H1 (cell line): ENCODE measurements around the gene AP5Z1. TPM values are rescaled to one million over a fixed set of nuclear protein-coding genes. Genes with fewer than 3 reads are reported as not detected.

ENCODE experiments used
- CTCF ChIA-PET: fragments of 300-600 bp; sonication (Branson Sonifier 250); formaldehyde crosslinking; loops from one replicate; lab custom pipeline; 2021; ENCODE audit not compliant: partially characterized antibody; lab: Charles Lee
- POLR2A ChIA-PET: fragments of 300-600 bp; sonication (Branson Sonifier 250); formaldehyde crosslinking; loops from one replicate; lab custom pipeline; 2021; ENCODE audit warnings: inconsistent platforms; ENCODE audit not compliant: partially characterized antibody; lab: Charles Lee
- DNase-seq, 2 experiments: peaks; one replicate each; pipeline versions ENCODE4 v3.0.0 to v3.0.0-alpha.2; 2010 to 2022; ENCODE audit warnings: low spot score in 2 of 2, low read depth in 1 of 2, mixed read lengths in 1 of 2
- FAIRE-seq: peaks from 2 replicates; lab custom pipeline; 2011; peaks lifted over from hg19 to GRCh38; lab: Jason Lieb, UNC
- H2AFZ ChIP-seq: 2 replicates; pipeline ENCODE4 v1.8.1; 2012; ENCODE audit warnings: low read length, inconsistent platforms
- H2AK5ac ChIP-seq: 2 replicates; pipeline ENCODE4 v1.6.1; 2013; ENCODE audit warnings: low read depth, low read length
- H2BK120ac ChIP-seq: replicated peaks from 2 replicates; pipeline ENCODE3; 2013; ENCODE audit warnings: low read depth, low read length, inconsistent platforms
- H2BK12ac ChIP-seq: 2 replicates; pipeline ENCODE4 v1.6.1; 2013; ENCODE audit warnings: low read depth, low read length
- H2BK15ac ChIP-seq: 2 replicates; pipeline ENCODE4 v1.6.1; 2013; ENCODE audit warnings: low read length
- H2BK20ac ChIP-seq: 2 replicates; pipeline ENCODE4 v1.6.1; 2013; ENCODE audit warnings: low read length
- H2BK5ac ChIP-seq: 2 replicates; pipeline ENCODE4 v1.6.1; 2013; ENCODE audit warnings: low read depth, low read length
- H3K14ac ChIP-seq: 2 replicates; pipeline ENCODE4 v1.6.1; 2013; ENCODE audit warnings: inconsistent platforms; ENCODE audit not compliant: insufficient read length
- H3K18ac ChIP-seq: 2 replicates; pipeline ENCODE4 v1.6.1; 2013; ENCODE audit warnings: low read length; ENCODE audit errors: extremely low read depth
- H3K23ac ChIP-seq: 2 replicates; pipeline ENCODE4 v1.6.1; 2013; ENCODE audit warnings: inconsistent platforms; ENCODE audit not compliant: insufficient read length
- H3K23me2 ChIP-seq: 2 replicates; pipeline ENCODE4 v1.6.1; 2013; ENCODE audit warnings: low read depth, low read length
- H3K27ac ChIP-seq: 2 replicates; pipeline ENCODE4 v1.6.1; 2011; ENCODE audit warnings: low read depth, low read length, inconsistent platforms
- H3K27me3 ChIP-seq, 4 experiments: replicated peaks in 1 of 4; 1 replicate in 1 of 4; 2 replicates in 3 of 4; pipeline versions ENCODE4 v1.6.1 to v1.8.1; 2011 to 2013; ENCODE audit warnings: low read length in 3 of 4, mild to moderate bottlenecking in 3 of 4, inconsistent platforms in 2 of 4, mixed read lengths in 2 of 4, moderate library complexity in 1 of 4; ENCODE audit not compliant: control insufficient read depth in 3 of 4, insufficient read depth in 3 of 4; ENCODE audit errors: extremely low read depth in 1 of 4
- H3K36me3 ChIP-seq, 4 experiments: 2 replicates each; pipeline versions ENCODE4 v1.6.1 to v1.8.1; 2011 to 2013; ENCODE audit warnings: mild to moderate bottlenecking in 4 of 4, low read length in 3 of 4, moderate library complexity in 2 of 4, control low read depth in 1 of 4, inconsistent platforms in 1 of 4; ENCODE audit not compliant: insufficient read depth in 4 of 4, control insufficient read depth in 2 of 4
- H3K4ac ChIP-seq: replicated peaks from 2 replicates; pipeline ENCODE3; 2013; ENCODE audit warnings: low read length, low read depth, mixed read lengths, inconsistent platforms; ENCODE audit not compliant: insufficient read length
- H3K4me1 ChIP-seq, 4 experiments: replicated peaks in 1 of 4; 1 replicate in 1 of 4; 2 replicates in 3 of 4; pipeline versions ENCODE4 v1.6.1 to v1.8.1; 2011 to 2013; ENCODE audit warnings: low read length in 3 of 4, inconsistent platforms in 2 of 4, mixed read lengths in 1 of 4; ENCODE audit not compliant: insufficient read depth in 4 of 4, control insufficient read depth in 3 of 4
- H3K4me2 ChIP-seq, 2 experiments: 2 replicates each; pipeline versions ENCODE4 v1.6.1 to v1.8.1; 2011 to 2013; ENCODE audit warnings: low read depth in 2 of 2, low read length in 2 of 2, control low read depth in 1 of 2, inconsistent platforms in 1 of 2, mild to moderate bottlenecking in 1 of 2; ENCODE audit not compliant: insufficient read depth in 1 of 2
- H3K4me3 ChIP-seq, 4 experiments: fragments of 200-600, 300-600 bp in 1 of 4; sonication (generic), shearing (Covaris generic), sonication (Bioruptor Twin) in 1 of 4; 2 replicates each; pipeline versions ENCODE4 v1.5.1 to v1.8.1; 2011 to 2016; ENCODE audit warnings: low read length in 4 of 4, low read depth in 3 of 4, control low read depth in 2 of 4, inconsistent platforms in 2 of 4, mild to moderate bottlenecking in 2 of 4, mixed read lengths in 1 of 4, moderate library complexity in 1 of 4; ENCODE audit not compliant: insufficient read depth in 2 of 4; ENCODE audit errors: extremely low read depth in 1 of 4
- H3K56ac ChIP-seq: replicated peaks from 2 replicates; pipeline ENCODE3; 2013; ENCODE audit warnings: low read depth, mild to moderate bottlenecking, mixed read lengths, low read length, inconsistent platforms; ENCODE audit not compliant: insufficient read length
- H3K79me1 ChIP-seq: 2 replicates; pipeline ENCODE4 v1.6.1; 2013; ENCODE audit warnings: low read depth, low read length, control low read depth
- H3K79me2 ChIP-seq, 2 experiments: 2 replicates each; pipeline versions ENCODE4 v1.6.1 to v1.8.1; 2012 to 2013; ENCODE audit warnings: low read length in 2 of 2, mild to moderate bottlenecking in 2 of 2, inconsistent platforms in 1 of 2; ENCODE audit not compliant: insufficient read depth in 2 of 2, control insufficient read depth in 1 of 2
- H3K9ac ChIP-seq, 4 experiments: replicated peaks in 1 of 4; 1 replicate in 1 of 4; 2 replicates in 3 of 4; pipeline versions ENCODE4 v1.6.1 to v1.8.1; 2011 to 2013; ENCODE audit warnings: low read depth in 3 of 4, low read length in 3 of 4, control low read depth in 2 of 4, mild to moderate bottlenecking in 2 of 4, moderate library complexity in 2 of 4, inconsistent platforms in 1 of 4; ENCODE audit errors: extremely low read depth in 1 of 4
- H3K9me3 ChIP-seq, 2 experiments: 2 replicates each; pipeline versions ENCODE4 v1.6.1 to v1.8.1; 2012 to 2013; ENCODE audit warnings: mild to moderate bottlenecking in 2 of 2, moderate library complexity in 2 of 2, control low read depth in 1 of 2, inconsistent platforms in 1 of 2, low read depth in 1 of 2, low read length in 1 of 2, mixed read lengths in 1 of 2; ENCODE audit not compliant: insufficient read depth in 2 of 2
- H4K20me1 ChIP-seq, 2 experiments: replicated peaks in 1 of 2; 2 replicates each; pipeline versions ENCODE3 to v1.8.1; 2011 to 2013; ENCODE audit warnings: inconsistent platforms in 2 of 2, low read length in 2 of 2, mild to moderate bottlenecking in 1 of 2; ENCODE audit not compliant: insufficient read depth in 2 of 2, control insufficient read depth in 1 of 2
- H4K5ac ChIP-seq: 2 replicates; pipeline ENCODE4 v1.6.1; 2013; ENCODE audit warnings: low read length, low read depth, mixed read lengths, inconsistent platforms; ENCODE audit not compliant: insufficient read length
- H4K8ac ChIP-seq: 2 replicates; pipeline ENCODE4 v1.8.0; 2013; ENCODE audit warnings: mild to moderate bottlenecking, moderate library complexity, low read length, inconsistent platforms; ENCODE audit not compliant: insufficient read depth; ENCODE audit errors: extremely low read depth
- H4K91ac ChIP-seq: replicated peaks from 2 replicates; pipeline ENCODE3; 2013; ENCODE audit warnings: low read length, mixed read lengths, inconsistent platforms; ENCODE audit not compliant: insufficient read length
- HDAC6 ChIP-seq: IDR thresholded peaks from one replicate; pipeline ENCODE4 v1.7.1; 2012; ENCODE audit warnings: low read depth, mild to moderate bottlenecking, inconsistent platforms, low read length, moderate library complexity
- NANOG ChIP-seq: IDR thresholded peaks from 2 replicates; pipeline ENCODE4 v1.6.1; 2011; ENCODE audit warnings: low read length, low read depth, mild to moderate bottlenecking, inconsistent platforms; ENCODE audit not compliant: insufficient read depth, poor library complexity, severe bottlenecking
- NRF1 ChIP-seq: IDR thresholded peaks from 2 replicates; pipeline ENCODE4 v1.6.1; 2011; ENCODE audit warnings: mild to moderate bottlenecking, low read depth, low read length, improper control_type of control experiment
- WGBS, 2 experiments: shearing (Covaris generic) in 1 of 2; methylation state at CpG; one replicate each; pipeline versions ENCODE4 v1.1.6 to v1.1.7; 2013 to 2015; ENCODE audit warnings: low lambda C conversion rate in 2 of 2, mixed read lengths in 2 of 2, inconsistent platforms in 1 of 2, low coverage in 1 of 2, missing lambda C conversion rate in 1 of 2; ENCODE audit not compliant: insufficient replicate concordance in 2 of 2, insufficient coverage in 1 of 2, insufficient read length in 1 of 2; ENCODE audit errors: extremely low coverage in 1 of 2, missing lambda C conversion rate in 1 of 2; 5-methylcytosine and 5-hydroxymethylcytosine counted together
- polyA plus RNA-seq, 7 experiments: library from polyadenylated mRNA; depleted of rRNA in 3 of 7; stranded (reverse) in 5 of 7; unstranded in 2 of 7; fragments of >200 nt in 5 of 7; fragments of 200-250 nt in 2 of 7; gene quantifications; 1 replicate in 5 of 7; 2 replicates in 1 of 7; 4 replicates in 1 of 7; pipeline versions ENCODE4 v1.2.1 to v1.2.3, GENCODE V29; 2011 to 2013; ENCODE audit warnings: missing spikeins in 2 of 7, mixed read lengths in 2 of 7
- total RNA-seq: library from RNA; stranded (reverse); fragmentation: NEBNext Ultra II Directional; extraction: Animal tissue kit (Norgen Biotek cat#: 25700); gene quantifications from 2 replicates; pipeline ENCODE4 v1.2.1, GENCODE V29; 2021

AP5Z1 gene
- total and polyA plus RNA-seq, 2 of the 8 experiments (the other 6 are each of a cell fraction or from before 2014, with no cell fraction given) = 24.0 to 24.7 TPM

- no peaks in the 10 kb centered on the region for H3K23me2 ChIP-seq
- no peak overlapping the region for H3K23ac ChIP-seq
- ChIA-PET CTCF (interaction anchor here (0.8 to 1.3 kb wide), 4 partner anchors 21 to 100 kb away, joined by 3 to 4 read pairs (median 3); no protein-coding TSS in a partner anchor), POLR2A (interaction anchor here (0.6 kb wide), 1 partner anchor 70 kb away, joined by 3 read pairs; no protein-coding TSS in a partner anchor)
- no peak overlapping the region for H2BK12ac ChIP-seq
- H3K4me1 ChIP-seq = no peaks in the 10 kb centered on the region; a peak in 1 of 7 replicates
- peaks cover 12 to 25% of the 10 kb centered on the region in 2 experiments for H4K20me1 ChIP-seq
- no peak overlapping the region for H2BK120ac ChIP-seq
- no peak overlapping the region for H2AK5ac ChIP-seq
- H3K9me3 ChIP-seq = no peaks in the 10 kb centered on the region
- no peak overlapping the region for H4K91ac ChIP-seq
- H3K4ac ChIP-seq = no peak overlapping the region
- WGBS, 2 experiments = 97% methylated on average over 9 of the region's 9 CpGs; no CpG with 5 or more reads in 1 of the 2 experiments
- H3K4me3 ChIP-seq = no peak overlapping the region
- no peak overlapping the region for H2BK5ac ChIP-seq
- no peak overlapping the region for H2BK20ac ChIP-seq
- DNase-seq = no peak
- no peaks in the 10 kb centered on the region for H3K36me3 ChIP-seq
- no peak overlapping the region for H4K5ac ChIP-seq
- FAIRE-seq = no peak
- no peak overlapping the region for H3K9ac ChIP-seq
- no peaks in the 10 kb centered on the region for H3K79me2 ChIP-seq
- no peak overlapping the region for H3K4me2 ChIP-seq
- no peak overlapping the region for H4K8ac ChIP-seq
- H3K14ac ChIP-seq = no peak overlapping the region
- peaks cover 7% of the 10 kb centered on the region for H3K79me1 ChIP-seq
- no peak overlapping the region for H3K27ac ChIP-seq
- H3K56ac ChIP-seq = no peak overlapping the region
- H3K27me3 ChIP-seq = no peaks in the 10 kb centered on the region
- no peak overlapping the region for H2BK15ac ChIP-seq
- no peak overlapping the region for H3K18ac ChIP-seq
- H2AFZ ChIP-seq = no peak overlapping the region
- no peak for TF ChIP-seq HDAC6
- TF ChIP-seq NRF1 = no peak
- TF ChIP-seq NANOG = no peak
These were observed 48.9 kb upstream of the AP5Z1 start for GRCh38 chr7:4726566-4726965.
